K562 (cell line): Measurements from ENCODE around the gene UTP20. TPM values are rescaled to one million over a fixed set of nuclear protein-coding genes. Genes with fewer than 3 reads are reported as not detected.

Experiments used
- ATF7 ChIP-seq: fragments of 450-650 bp; IDR thresholded peaks from 2 replicates; pipeline ENCODE4 v1.7.1; 2014; ENCODE audit warnings: mild to moderate bottlenecking, moderate library complexity
- CAMTA2 ChIP-seq: fragments of 250-450 bp; sonication (Bioruptor Pico); conservative IDR thresholded peaks from 2 replicates; pipeline ENCODE4 v1.5.1; 2022
- ESRRA ChIP-seq: fragments of 450-650 bp; IDR thresholded peaks from 2 replicates; pipeline ENCODE4 v1.6.1; 2014; ENCODE audit warnings: low read depth, mild to moderate bottlenecking, moderate library complexity, borderline replicate concordance
- FOXA3 ChIP-seq, 2 experiments: fragments of 450-650 bp in 1 of 2; sonication (generic) in 1 of 2; formaldehyde crosslinking; IDR thresholded peaks in 1 of 2; conservative IDR thresholded peaks in 1 of 2; 2 replicates each; pipeline versions ENCODE4 v1.4.0 to v1.8.0; 2020 to 2022; ENCODE audit warnings: mild to moderate bottlenecking in 2 of 2, missing genetic modification reagents in 1 of 2
- FOXK1 ChIP-seq: sonication (generic); formaldehyde crosslinking; IDR thresholded peaks from 2 replicates; pipeline ENCODE4 v1.8.0; 2022; ENCODE audit warnings: missing genetic modification reagents, mild to moderate bottlenecking, borderline replicate concordance
- GATAD2B ChIP-seq: fragments of 450-650 bp; IDR thresholded peaks from 2 replicates; pipeline ENCODE4 v1.6.1; 2017; ENCODE audit warnings: mild to moderate bottlenecking, borderline replicate concordance
- GTF2B ChIP-seq: IDR thresholded peaks from 2 replicates; pipeline ENCODE4 v1.6.1; 2011; ENCODE audit not compliant: insufficient read length; ENCODE audit errors: extremely low read depth
- HMGXB4 ChIP-seq: sonication (generic); formaldehyde crosslinking; IDR thresholded peaks from 2 replicates; pipeline ENCODE4 v1.8.1; 2023; ENCODE audit warnings: mild to moderate bottlenecking, missing genetic modification reagents
- HSF4 ChIP-seq: fragments of 250-450 bp; sonication (Bioruptor Pico); IDR thresholded peaks from 2 replicates; pipeline ENCODE4 v2.1.2; 2022; ENCODE audit warnings: mild to moderate bottlenecking, moderate library complexity, borderline replicate concordance
- LARP7 ChIP-seq: fragments of 450-650 bp; IDR thresholded peaks from 2 replicates; pipeline ENCODE4 v1.6.1; 2016
- MBD1 ChIP-seq: fragments of 250-450 bp; sonication (Bioruptor Pico); IDR thresholded peaks from 2 replicates; pipeline ENCODE4 v1.8.0; 2022; ENCODE audit warnings: inconsistent platforms
- PCBP1 ChIP-seq: fragments of 200-400 bp; formaldehyde crosslinking; IDR thresholded peaks from 2 replicates; pipeline ENCODE4 v1.6.1; 2018; ENCODE audit warnings: mild to moderate bottlenecking, low read depth, low read length; ENCODE audit not compliant: poor library complexity, severe bottlenecking
- PHF20 ChIP-seq: fragments of 450-650 bp; IDR thresholded peaks from 2 replicates; pipeline ENCODE4 v1.6.1; 2018; ENCODE audit not compliant: partially characterized antibody
- PRPF4 ChIP-seq: fragments of 200-400 bp; formaldehyde crosslinking; IDR thresholded peaks from one replicate; pipeline ENCODE4 v1.6.1; 2017; ENCODE audit warnings: low read length, low read depth, mild to moderate bottlenecking; ENCODE audit not compliant: insufficient read depth, poor library complexity, severe bottlenecking
- RB1 ChIP-seq: fragments of 450-650 bp; IDR thresholded peaks from 2 replicates; pipeline ENCODE4 v1.6.1; 2017; ENCODE audit warnings: low read depth, mild to moderate bottlenecking
- RBFOX2 ChIP-seq: fragments of 200-400 bp; formaldehyde crosslinking; IDR thresholded peaks from 2 replicates; pipeline ENCODE4 v1.6.1; 2017; ENCODE audit warnings: low read depth, mild to moderate bottlenecking, low read length, moderate library complexity
- TAL1 ChIP-seq: fragments of 450-650 bp; IDR thresholded peaks from 2 replicates; pipeline ENCODE4 v1.6.1; 2016; ENCODE audit warnings: mild to moderate bottlenecking
- TCF7 ChIP-seq: sonication (generic); IDR thresholded peaks from 2 replicates; pipeline ENCODE4 v1.6.1; 2016; ENCODE audit warnings: antibody characterized with exemption, borderline replicate concordance
- TEAD1 ChIP-seq, 2 experiments: fragments of 450-650 bp in 1 of 2; sonication (generic) in 1 of 2; formaldehyde crosslinking; IDR thresholded peaks; 2 replicates each; pipeline versions ENCODE4 v1.4.0 to v1.8.0; 2020 to 2022; ENCODE audit warnings: mild to moderate bottlenecking in 2 of 2, missing genetic modification reagents in 1 of 2
- THAP7 ChIP-seq: fragments of 250-450 bp; sonication (Bioruptor Pico); IDR thresholded peaks from 2 replicates; pipeline ENCODE4 v1.5.0; 2021
- XRCC4 ChIP-seq: IDR thresholded peaks from one replicate; pipeline ENCODE4 v1.6.1; 2011; ENCODE audit not compliant: insufficient read depth, insufficient read length; ENCODE audit errors: extremely low read depth
- ZBTB26 ChIP-seq: fragments of 450-650 bp; formaldehyde crosslinking; IDR thresholded peaks from 2 replicates; pipeline ENCODE4 v1.4.0; 2022; ENCODE audit warnings: missing genetic modification characterization
- ZBTB8A ChIP-seq: fragments of 450-650 bp; IDR thresholded peaks from 2 replicates; pipeline ENCODE4 v1.6.1; 2018; ENCODE audit warnings: mild to moderate bottlenecking, moderate library complexity; ENCODE audit not compliant: partially characterized antibody
- ZNF232 ChIP-seq: sonication (generic); formaldehyde crosslinking; IDR thresholded peaks from 2 replicates; pipeline ENCODE4 v1.8.0; 2022; ENCODE audit warnings: mild to moderate bottlenecking, missing genetic modification reagents
- polyA plus RNA-seq, 8 experiments: library from polyadenylated mRNA; depleted of rRNA in 4 of 8; stranded (reverse) in 5 of 8; unstranded in 3 of 8; fragments of >200 nt; fragmentation: Nextera tagmentation in 2 of 8; fragmentation: Illumina TruSeq in 1 of 8; extraction: Ambion mirVana in 2 of 8; extraction: Trizol in 1 of 8; gene quantifications; 2 replicates each; pipeline versions ENCODE4 v1.2.1 to v1.2.3, GENCODE V29; 2011 to 2014; ENCODE audit warnings: inconsistent platforms in 1 of 8, missing spikeins in 1 of 8
- total RNA-seq, 7 experiments: library from RNA; depleted of rRNA in 6 of 7; stranded (reverse); fragments of >200 nt in 6 of 7; fragmentation: Illumina TruSeq in 2 of 7; extraction: Trizol in 2 of 7; gene quantifications; 2 replicates each; pipeline versions ENCODE4 v1.2.1 to v1.2.3, GENCODE V29; 2011 to 2021; ENCODE audit warnings: low replicate concordance in 1 of 7

The UTP20 gene
- total and polyA plus RNA-seq, 9 of the 15 experiments (the other 6 are each of a cell fraction or from before 2014, with no cell fraction given): 4.3 to 41.3 (median 20.7) TPM

GRCh38 chr12:101280006-101280505, at the start of gene UTP20 (continued):
- TF ChIP-seq GTF2B (no peak), LARP7 (no peak), HMGXB4 (CRISPR knock-in tag) (no peak), RBFOX2 (peak; percentile 81), ZBTB8A (no peak), PHF20 (peak; percentile 99), MBD1 (no peak), FOXK1 (CRISPR knock-in tag) (0 out of 2 replicates have a peak, but pooled peaks have one; percentile 33), ZBTB26 (no peak), TAL1 (no peak), XRCC4 (no peak), THAP7 (CRISPR knock-in tag) (no peak), FOXA3 (CRISPR knock-in tag; conservative IDR thresholded peaks at IDR 0.05 in 1 of 2, IDR thresholded peaks at IDR 0.05 in 1 of 2) (no peak), PCBP1 (no peak), ATF7 (peak; percentile 60; the same call in 1 of the 2 replicates), ESRRA (no peak), CAMTA2 (CRISPR knock-in tag) (no peak), ZNF232 (CRISPR knock-in tag) (no peak), TCF7 (no peak), PRPF4 (no peak), RB1 (peak; percentile 80), HSF4 (no peak), GATAD2B (no peak), TEAD1 (CRISPR knock-in tag; IDR thresholded peaks at IDR 0.05) (no peak; a peak in 1 of 4 replicates)
